SKM-1 (cell line): ENCODE results near the gene CLN6.
"Not testable (repeated sequence)": the region's sequence is repeated elsewhere in the genome, so short reads cannot be mapped to it uniquely, and the experiment has no call there.

Experiments
- DNase-seq: peaks from one replicate; lab custom pipeline; 2025; ENCODE audit not compliant: unreplicated experiment; lab: John Stamatoyannopoulos, UW

Gene CLN6

GRCh38 chr15:68224108-68224507, 5.4 kb downstream of the CLN6 start:
- DNase-seq = no peak

DNA sequence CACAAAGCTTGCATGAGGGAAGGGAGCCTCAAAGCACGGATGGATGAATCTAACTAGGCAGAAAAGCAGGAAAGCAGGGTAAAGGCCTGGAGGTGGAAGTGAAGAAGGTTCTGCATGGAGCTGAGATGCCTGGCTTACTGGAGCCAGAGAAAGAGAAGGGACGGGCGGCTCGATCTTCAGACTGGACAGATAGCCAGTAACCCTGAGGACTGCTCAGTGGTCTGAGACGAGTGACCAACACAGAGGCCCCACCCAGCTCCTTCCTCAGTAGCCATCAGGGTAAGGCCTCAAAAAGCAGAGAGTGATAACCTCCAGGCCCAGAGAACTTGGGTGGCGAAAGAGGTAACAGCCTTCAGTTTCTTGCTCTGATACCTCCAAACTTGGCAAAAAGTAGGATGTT, 6.4 kb downstream of the CLN6 start:
- DNase-seq = no peak

DNA sequence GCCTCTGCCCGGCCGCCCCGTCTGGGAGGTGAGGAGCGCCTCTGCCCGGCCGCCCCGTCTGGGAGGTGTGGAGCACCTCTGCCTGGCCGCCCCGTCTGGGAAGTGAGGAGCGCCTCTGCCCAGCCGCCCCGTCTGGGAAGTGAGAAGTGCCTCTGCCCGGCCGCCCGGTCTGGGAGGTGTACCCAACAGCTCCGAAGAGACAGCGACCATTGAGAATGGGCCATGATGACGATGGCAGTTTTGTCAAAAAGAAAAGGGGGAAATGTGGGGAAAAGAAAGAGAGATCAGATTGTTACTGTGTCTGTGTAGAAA, 7.1 kb downstream of the CLN6 start:
- DNase-seq = not testable (repeated sequence)

GRCh38 chr15:68221530-68222431, 7.7 kb downstream of the CLN6 start:
- not testable (repeated sequence) for DNase-seq

DNA sequence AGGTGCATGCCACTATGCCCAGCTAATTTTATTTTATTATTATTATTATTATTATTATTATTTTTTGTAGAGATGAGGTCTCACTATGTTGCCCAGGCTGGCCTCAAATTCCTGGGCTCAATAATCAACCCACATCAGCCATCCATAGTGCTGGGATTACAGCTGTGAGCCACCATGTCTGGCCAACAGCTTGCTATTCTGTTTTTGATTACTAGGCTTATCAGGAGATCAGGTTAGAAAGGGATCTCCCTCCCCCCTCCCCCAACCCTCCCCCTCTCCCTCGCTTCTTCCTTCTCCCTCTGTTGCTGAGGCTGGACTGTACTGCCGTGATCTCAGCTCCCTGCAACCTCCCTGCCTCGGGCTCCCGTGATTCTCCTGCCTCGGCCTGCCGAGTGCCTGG, 8.6 kb downstream of the CLN6 start:
- DNase-seq = no peak

DNA sequence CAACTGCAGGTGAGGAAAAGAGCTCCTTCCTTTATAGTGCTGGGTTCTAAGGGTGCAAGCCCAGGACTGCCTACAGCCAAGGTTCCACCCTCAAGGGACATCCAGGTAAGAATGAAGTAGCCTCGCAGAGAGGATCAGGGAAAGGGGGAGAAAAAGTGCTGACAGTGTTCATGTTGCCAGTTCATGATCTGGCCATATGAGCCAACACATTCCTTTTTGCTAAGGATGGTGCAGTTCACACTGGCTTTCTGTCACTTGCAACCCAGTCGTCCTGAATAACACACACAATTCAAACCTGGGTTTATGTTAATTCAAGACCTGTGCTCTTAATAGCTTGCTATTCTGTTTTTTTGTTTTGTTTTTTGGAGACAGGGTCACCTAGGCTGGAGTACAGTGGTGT, 9.0 kb downstream of the CLN6 start:
- no peak for DNase-seq

DNA sequence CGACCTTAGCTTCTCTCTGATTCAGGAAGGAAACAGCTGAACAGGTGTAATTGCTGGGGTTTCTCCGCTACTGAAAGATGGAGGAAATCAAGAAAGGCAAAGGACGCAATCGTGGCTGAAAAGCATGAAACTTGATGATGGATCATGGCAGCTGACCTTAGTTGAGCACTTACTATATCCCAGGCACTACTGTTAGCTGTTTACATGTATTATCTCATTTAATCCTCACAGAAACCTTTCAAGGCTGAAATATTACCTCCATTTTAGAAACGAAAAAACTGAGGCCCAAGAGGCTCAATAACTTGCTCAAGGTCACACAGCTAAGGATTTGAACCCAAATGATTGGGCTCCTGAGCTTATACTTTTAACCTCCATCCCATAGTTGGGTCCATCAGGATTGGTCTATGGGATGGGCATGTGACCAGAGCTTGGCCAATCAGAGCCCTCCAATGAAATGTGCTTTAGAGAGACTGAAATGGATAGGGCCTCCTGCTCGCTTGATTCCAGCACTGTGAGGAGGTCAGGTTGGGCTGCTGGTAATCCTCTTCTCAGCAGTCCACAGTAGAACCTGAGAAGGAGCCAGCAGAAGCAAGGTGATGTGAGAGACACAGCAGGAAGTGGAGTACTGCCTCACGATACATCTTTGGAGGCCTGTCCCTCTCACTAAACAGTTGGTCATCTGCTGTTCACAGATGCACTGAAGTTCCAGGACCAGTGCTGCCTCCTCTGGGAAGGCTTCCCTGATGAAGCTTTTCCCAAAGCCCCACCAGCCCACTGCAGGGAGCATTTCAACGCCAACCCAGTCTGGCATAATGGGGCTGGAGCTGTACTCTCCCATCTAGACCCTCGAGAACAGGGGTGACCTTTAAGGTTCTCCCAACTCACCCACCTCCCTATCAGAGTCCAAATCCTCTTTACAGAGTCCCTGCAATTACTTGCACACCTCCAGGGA, 10.4 kb downstream of the CLN6 start:
- no peak for DNase-seq

- no peak for DNase-seq
Measured at GRCh38 chr15:68218331-68218730, 11.2 kb downstream of the CLN6 start.

DNA sequence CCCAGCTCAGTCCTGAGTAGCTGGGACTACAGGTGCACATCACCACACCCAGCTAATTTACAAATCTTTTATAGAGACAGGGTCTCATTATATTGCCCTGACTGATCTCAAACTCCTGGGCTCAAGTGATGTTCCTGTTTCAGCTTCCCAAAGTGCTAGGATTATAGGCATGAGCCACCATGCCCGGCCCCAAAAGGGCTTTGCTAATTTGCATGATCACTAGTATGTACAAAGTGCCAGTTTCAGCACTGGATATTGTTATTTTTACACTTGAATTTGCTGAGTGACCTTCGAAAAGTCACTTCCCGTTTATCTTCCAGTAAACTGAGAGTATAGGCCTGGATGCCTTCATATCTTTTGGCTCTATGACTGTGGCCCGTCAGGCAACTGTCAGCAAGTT, 12.2 kb downstream of the CLN6 start:
- no peak for DNase-seq

DNA sequence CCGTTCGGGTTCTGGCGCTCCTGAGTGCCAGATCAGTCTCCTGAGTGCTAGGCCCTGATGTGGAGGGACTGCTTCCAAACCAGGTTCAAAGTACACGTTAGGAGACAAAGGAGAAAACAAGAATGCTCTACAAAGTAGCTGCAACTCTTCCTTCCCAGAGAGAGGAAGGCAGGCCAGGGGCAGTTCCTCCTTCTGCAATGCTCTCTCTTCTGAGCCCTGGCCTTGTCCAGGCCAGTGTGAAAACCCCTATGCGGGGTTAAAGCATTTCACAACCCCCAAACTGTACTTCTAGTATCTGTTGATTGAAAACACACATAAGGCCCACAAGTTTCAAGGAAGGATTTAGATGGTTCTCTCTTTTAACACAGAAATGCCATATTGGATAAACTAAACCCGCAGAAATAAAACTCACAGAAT, 14.7 kb downstream of the CLN6 start:
- DNase-seq = no peak

- no peak for DNase-seq
Measured at GRCh38 chr15:68213991-68214837, 15.3 kb downstream of the CLN6 start.

DNA sequence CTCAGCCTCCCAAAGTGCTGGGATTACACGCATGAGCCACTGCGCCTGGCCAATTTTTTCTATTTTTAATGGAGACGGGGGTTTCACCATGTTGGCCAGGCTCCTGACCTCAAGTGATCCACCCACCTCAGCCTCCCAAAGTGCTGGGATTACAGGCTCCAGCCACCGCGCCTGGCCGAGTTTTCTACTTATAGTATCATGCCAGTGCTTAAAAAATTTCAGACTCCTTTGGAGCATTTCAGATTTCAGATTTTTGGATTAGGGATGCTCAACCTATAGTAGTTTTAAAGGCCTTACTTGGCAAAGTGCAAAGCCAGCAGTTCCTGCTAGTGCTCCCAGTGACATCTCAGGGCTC, 16.1 kb downstream of the CLN6 start:
- not testable (repeated sequence) for DNase-seq

DNA sequence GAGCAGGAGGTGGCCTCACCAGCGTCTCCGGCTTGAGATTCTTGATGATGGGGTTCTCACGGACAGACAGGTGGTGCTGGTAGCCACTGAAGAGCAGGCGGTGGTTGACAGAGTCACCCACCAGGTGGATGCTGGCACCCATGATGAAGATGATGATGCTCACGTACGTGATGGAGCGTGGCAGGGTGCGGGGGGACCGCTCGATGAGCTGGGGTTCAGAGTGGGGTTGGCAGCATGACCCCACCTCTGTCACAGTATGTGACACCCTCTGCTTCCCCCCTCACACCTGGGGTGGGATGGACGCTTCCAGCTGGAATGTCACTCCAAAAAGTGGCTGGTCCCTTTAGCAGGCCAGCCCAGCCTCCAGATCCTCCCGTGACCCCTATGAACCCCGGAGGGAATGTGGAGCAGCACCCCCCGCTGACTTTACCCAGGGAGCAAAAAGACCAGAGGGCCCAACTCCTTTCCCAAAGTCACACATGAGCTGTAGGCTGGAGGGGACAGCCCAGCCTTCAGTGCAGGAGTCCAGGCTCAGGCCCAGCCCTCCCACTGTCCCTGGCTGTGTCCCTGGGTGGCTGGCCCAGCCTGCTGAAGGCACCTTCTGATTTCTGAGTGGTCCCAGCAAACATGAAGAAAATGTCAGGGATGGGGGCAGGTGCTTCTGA, 17.7 kb downstream of the CLN6 start:
- no peak for DNase-seq

- no peak for DNase-seq
Measured at GRCh38 chr15:68210821-68211655, 18.5 kb downstream of the CLN6 start.

- no peak for DNase-seq
Measured at GRCh38 chr15:68210409-68210756, 19.1 kb downstream of the CLN6 start.

DNA sequence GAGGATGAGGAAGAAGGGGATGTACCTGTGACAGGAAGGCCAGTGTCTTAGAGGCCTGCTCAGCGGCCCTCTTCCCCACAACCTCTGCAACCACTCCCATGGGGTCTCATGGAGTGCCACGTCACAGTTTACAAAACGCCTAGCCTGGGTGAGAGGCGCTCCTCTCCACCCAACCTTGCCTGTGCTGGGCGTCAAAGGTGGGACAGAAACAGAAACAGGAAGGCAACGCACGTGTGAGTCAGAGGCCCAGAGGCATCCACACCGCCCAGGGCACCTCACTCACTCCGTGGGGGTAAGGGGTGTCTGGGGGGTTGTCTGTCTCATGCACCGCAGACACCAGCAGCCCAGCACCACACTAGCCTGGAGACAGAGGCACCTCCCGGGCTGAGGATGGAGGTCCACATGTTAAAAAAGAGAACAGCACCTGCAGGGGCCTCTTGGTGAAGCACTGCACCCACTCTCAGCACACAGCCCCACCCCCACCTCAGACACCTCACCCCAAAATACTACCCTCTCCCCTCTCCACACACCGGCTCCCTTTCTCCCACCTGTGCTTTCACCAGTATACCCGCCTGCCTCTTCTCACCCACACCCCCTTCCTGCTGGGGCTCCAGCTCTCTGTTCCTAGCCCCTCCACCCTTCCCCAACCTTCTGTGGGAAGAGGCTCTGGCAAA, 19.7 kb downstream of the CLN6 start:
- no peak for DNase-seq

GRCh38 chr15:68209272-68209671, 20.3 kb downstream of the CLN6 start:
- DNase-seq = no peak

DNA sequence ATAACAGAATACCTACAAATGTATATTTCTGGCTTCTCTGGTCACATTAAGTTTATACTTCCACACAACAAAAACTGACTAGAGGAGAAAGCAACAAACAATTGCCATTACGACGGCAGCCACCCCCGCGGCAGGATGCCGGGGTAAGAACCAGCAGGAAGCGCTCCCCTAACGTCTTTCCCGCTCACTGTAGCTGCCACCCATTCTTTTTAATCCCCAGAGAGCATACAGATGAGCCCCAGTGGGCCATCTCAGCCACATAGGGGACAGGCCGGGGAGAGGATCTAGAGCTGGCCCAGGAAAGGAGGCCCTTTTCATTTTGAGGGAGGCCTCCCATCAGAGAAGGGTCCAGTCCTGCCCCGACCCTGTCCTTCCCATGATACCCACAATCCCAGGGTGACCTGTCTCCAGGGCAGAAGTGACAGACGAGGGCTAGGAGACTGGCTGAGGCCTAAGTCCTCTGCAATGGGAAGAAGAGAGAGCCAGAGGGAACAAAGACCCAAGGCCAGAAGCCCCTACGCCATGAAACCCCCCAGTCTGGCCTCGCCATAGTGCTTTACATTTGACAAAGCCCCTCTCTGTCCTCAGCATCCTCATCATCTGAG, 20.8 kb downstream of the CLN6 start:
- no peak for DNase-seq

DNA sequence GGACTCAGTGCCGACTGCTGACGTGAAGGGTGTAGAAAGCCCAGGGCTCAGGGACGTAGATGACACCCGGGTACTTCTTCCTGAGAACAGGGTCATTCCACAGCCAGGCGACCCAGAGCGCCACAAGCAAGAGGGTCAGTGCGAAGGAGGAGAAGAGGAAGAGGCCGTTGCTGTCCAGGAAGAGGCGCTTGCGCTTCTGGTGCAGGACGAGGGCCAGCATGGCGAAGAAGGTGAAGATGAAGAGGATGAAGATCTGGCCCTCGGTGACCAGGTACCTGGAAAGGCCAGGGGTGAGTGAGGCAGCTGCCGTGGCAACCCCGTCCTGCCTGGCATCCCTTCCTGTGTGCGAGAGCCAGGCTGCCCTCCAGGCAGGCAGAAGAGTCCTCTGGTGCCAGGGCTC, 21.4 kb downstream of the CLN6 start:
- DNase-seq = no peak
